Thyroid gland (tissue), 4 donors: ENCODE measurements around the gene AGPAT2.

Experiments used
- POLR2A ChIP-seq, 2 donors: fragments of 450-650 bp; IDR thresholded peaks; one replicate each; pipeline ENCODE4 v1.6.1; 2017; ENCODE audit warnings: antibody characterized with exemption in 2 of 2, mild to moderate bottlenecking in 2 of 2, moderate library complexity in 1 of 2
- TF ChIP-seq, protein P1 (sequence below), 6 experiments: fragments of 200-600 bp in 3 of 6; fragments of 450-650 bp in 3 of 6; sonication (generic) in 3 of 6; IDR thresholded peaks; one replicate each; pipeline ENCODE4 v1.5.1; 2016 to 2019; ENCODE audit warnings: antibody characterized with exemption in 6 of 6, mild to moderate bottlenecking in 2 of 6, inconsistent platforms in 1 of 6, moderate library complexity in 1 of 6

DNA sequence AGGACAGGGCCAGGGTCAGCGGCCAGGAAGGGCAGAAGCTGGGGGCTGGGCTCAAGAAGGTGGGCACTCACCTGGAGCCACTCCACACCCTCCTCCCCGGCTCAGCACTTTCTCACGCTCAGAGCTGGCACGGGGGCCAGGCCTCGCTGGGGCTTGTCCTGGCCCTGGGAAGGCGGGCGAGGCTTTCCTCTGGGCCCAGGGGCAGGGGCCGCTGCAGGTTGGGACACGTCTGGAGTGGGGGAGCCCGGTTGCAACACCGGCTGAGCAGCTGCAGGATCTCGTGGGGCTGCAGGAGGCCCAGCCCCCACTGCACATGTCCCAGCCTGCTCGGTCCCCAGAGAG is 63.4 kb downstream of the AGPAT2 start:
- TF ChIP-seq, protein P1, sequence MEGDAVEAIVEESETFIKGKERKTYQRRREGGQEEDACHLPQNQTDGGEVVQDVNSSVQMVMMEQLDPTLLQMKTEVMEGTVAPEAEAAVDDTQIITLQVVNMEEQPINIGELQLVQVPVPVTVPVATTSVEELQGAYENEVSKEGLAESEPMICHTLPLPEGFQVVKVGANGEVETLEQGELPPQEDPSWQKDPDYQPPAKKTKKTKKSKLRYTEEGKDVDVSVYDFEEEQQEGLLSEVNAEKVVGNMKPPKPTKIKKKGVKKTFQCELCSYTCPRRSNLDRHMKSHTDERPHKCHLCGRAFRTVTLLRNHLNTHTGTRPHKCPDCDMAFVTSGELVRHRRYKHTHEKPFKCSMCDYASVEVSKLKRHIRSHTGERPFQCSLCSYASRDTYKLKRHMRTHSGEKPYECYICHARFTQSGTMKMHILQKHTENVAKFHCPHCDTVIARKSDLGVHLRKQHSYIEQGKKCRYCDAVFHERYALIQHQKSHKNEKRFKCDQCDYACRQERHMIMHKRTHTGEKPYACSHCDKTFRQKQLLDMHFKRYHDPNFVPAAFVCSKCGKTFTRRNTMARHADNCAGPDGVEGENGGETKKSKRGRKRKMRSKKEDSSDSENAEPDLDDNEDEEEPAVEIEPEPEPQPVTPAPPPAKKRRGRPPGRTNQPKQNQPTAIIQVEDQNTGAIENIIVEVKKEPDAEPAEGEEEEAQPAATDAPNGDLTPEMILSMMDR (IDR thresholded peaks at IDR 0.05): no peak
- TF ChIP-seq POLR2A (IDR thresholded peaks at IDR 0.05): no peak
